T-helper 1 cell (primary cell): ENCODE data around the gene LENG8.
"Not testable (repeated sequence)": the region's sequence is repeated elsewhere in the genome, so short reads cannot be mapped to it uniquely, and the experiment has no call there.

Source experiments
- DNase-seq, 5 donors: peaks; one replicate each; pipeline ENCODE4 v3.0.0-alpha.2; 2012 to 2020

LENG8 gene

DNA sequence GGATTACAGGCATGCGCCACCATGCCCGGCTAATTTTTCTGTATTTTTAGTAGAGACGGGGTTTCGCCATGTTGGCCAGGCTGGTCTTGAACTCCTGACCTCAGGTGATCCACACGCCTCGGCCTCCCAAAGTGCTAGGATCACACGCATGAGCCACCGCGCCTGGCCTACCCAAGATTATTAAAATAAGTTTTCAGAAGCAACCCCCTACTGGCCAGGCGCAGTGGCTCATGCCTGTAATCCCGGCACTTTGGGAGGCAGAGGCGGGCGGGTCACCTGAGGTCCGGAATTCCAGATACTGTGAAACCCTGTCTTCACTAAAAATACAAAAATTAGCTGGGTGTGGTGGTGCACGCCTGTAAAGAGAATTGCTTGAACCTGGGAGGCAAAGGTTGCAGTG lies 2.6 kb upstream of the LENG8 start:
- DNase-seq: not testable (repeated sequence)

- DNase-seq: peak in 2 of 5 donors; percentile 25 to 34
These were observed 792 bp upstream of the LENG8 start for GRCh38 chr19:54448040-54448773.

GRCh38 chr19:54449701-54450069 lies 686 bp downstream of the LENG8 start:
- DNase-seq: no peak

DNA sequence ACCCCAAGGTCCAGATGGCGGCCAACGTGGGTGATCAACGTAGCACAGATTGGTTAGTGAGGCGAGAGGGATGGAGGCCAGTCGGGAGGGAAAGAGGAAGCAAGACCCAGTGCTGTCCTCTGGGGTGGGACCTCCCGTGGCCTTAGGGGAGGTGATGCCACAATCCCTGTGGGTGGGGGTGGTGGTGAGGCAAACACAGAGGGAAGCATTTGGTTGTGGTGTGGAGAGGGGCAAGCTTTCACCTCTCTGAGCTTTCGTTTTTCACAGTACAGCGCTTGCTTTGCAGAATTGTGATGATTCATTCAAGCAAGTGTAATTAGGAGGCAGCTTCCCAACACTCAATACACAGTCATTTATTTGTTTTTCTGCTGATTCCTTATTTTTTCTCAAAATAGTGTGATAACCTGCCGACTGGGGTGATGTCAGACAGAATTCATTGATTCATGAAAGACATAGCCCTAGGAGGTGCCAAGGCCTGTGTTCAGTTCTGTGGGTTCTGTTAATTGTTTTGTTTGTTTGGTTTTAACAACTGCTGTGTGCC lies 2.4 kb downstream of the LENG8 start:
- DNase-seq: no peak

DNA sequence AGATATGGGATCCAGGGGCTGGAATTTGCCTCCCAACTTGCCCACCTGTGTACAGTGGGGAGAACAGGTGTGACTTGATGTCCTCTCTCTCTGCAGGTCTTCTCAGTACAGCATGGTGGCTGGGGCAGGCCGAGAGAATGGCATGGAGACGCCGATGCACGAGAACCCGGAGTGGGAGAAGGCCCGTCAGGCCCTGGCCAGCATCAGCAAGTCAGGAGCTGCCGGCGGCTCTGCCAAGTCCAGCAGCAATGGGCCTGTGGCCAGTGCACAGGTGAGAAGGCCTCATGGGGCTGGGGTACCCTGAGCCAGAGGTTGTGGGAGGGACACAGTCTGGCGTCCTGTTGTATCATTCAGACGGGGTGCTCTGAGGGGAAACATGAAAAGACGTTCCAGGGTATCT lies 3.0 kb downstream of the LENG8 start:
- no peak for DNase-seq

DNA sequence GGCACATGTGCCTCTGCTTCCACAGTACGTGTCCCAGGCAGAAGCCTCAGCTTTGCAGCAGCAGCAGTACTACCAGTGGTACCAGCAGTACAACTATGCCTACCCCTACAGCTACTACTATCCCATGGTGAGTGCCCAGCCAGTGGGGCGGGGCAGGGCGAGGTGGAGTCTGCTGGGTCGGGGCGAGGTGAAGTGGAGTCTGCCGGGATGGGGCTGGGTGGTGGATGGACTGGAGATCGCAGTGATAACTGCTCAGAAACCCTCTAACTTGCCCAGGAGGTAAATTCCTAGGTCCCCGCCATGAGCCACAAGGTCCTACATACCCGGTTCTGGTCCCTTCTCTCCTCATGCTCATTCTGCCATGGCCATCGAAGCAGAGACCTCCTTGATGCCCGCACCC lies 3.6 kb downstream of the LENG8 start:
- no peak for DNase-seq

GRCh38 chr19:54453921-54454780 lies 5.2 kb downstream of the LENG8 start:
- DNase-seq: no peak

DNA sequence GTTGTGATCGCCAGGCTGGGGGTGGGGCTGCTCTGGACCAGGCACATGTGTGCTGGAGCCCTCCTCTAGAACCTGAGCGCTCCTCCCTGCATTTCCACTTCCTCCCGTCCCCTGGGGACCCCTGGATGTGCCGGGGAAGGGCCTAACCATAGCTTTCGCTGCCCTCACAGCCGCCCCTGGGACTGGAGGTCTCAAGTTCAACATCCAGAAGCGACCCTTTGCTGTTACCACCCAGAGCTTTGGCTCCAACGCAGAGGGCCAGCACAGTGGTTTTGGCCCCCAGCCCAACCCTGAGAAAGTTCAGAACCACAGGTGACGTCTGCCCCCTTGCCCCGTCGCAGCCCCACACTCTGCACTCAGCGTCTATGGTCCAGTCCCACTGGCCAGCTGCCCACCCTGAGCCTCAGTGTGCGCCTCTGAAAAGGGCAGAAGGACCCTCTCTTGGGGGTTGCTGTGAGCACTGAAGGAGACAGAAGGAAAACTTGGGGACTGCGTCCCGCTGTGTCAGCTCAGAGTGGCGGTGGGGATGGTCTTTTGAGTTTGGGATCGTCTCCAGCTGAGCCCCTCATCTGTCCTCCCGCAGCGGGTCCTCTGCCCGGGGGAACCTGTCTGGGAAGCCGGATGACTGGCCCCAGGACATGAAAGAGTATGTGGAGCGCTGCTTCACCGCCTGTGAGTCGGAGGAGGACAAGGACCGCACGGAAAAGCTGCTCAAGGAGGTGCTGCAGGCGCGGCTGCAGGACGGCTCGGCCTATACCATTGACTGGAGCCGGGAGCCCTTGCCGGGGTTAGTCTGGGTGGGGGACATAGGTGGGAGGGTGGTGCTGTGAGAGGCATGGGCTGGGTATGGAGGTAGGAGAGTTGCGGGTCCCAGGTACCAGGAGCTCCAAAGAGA lies 6.0 kb downstream of the LENG8 start:
- DNase-seq: no peak

DNA sequence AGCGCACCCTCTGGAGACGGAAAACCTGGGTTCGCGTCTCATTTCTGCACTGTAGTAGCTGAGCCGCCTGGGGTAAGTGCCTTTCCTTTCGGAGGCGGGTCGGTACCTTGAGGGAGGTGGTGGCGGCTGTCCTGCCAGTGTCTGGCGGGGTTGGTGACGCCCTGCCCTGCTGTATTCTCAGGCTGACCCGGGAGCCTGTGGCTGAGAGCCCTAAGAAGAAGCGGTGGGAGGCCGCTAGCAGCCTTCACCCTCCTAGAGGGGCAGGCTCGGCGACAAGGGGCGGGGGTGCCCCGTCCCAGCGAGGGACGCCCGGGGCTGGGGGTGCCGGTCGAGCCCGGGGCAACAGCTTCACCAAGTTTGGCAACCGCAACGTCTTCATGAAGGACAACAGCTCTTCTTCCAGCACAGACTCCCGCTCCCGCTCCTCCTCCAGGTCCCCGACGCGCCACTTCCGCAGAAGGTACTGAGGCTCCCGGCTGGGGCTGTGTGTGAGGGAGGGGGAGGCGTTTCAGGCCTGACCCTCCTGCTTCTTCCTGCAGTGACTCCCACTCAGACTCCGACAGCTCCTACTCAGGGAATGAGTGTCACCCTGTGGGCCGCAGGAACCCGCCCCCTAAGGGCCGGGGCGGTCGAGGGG lies 6.9 kb downstream of the LENG8 start:
- DNase-seq: no peak

- DNase-seq: no peak
These were observed 7.7 kb downstream of the LENG8 start for GRCh38 chr19:54456423-54457373.

- no peak for DNase-seq
These were observed 9.0 kb downstream of the LENG8 start for GRCh38 chr19:54457773-54458647.

DNA sequence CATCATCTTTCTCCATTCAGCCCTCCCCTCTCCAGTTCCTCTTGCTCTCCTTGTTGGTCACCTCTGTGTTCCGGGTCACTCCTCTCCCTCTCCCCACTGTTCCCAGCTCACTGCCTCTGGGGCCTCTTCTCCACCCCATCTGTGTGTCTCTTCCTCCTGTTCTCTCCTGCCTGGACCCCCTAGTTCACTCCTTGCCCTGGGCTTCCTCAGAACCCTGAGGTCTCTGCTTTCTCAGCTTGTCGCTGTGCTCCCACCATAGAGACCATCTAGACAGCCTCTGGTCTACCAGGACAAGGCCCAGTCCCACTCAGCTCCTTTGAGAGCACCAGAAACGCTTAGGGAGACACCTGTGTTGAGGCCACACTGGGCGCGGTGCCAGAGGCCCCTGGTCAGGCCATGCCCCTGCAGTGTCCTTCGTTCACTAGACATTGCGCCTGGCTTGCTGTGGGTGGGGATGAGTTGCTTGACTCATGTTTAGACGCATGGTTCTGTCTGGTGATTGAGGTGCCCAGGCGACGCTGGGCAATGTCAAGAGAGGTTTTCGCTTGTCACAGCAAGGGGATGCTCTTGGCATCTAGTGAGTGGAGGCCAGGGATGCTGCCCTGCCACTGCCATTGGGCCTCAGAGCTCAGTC lies 9.8 kb downstream of the LENG8 start:
- no peak for DNase-seq

- DNase-seq: no peak
These were observed 10.6 kb downstream of the LENG8 start for GRCh38 chr19:54459282-54460229.

DNA sequence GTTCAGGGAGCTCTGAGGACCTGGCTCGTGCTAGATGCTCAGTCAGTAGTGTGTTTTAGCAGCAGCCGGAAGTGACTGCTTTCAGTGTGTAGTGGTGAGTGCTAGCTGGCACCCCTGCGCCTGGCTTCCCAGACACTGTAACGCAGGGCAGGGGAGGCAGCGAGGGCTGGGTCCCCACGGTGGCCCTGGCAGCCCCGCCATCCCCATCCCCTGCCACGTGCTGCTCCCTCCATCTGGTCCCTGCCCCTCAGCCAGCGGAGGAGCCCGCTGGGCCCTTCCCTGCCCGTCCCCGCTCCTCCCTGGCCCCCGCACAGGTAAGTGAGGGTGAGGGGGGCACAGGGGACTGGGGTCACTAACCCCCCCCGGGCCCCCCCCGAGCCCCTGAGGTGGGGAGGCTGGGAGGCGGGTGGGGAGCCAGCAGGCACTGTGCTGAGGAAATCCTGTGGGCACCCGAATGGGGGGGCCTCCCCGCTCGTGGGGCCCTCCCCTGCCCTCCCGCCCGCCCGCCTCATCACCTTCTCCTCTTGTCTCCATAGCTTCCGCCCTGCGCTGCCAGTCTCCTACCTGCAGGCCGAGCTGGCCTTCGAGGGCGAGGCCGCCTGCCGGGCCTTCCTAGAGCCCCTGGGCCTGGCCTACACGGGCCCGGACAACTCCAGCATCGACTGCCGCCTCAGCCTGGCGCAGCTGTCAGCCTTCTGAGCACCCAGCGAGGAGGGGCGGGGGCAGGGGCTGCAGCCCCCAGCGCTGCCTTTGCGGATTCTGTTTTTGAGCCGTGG lies 11.4 kb downstream of the LENG8 start:
- DNase-seq: no peak

GRCh38 chr19:54461210-54461609 lies 12.2 kb downstream of the LENG8 start:
- DNase-seq: no peak

GRCh38 chr19:54461613-54462012 lies 12.6 kb downstream of the LENG8 start:
- no peak for DNase-seq

DNA sequence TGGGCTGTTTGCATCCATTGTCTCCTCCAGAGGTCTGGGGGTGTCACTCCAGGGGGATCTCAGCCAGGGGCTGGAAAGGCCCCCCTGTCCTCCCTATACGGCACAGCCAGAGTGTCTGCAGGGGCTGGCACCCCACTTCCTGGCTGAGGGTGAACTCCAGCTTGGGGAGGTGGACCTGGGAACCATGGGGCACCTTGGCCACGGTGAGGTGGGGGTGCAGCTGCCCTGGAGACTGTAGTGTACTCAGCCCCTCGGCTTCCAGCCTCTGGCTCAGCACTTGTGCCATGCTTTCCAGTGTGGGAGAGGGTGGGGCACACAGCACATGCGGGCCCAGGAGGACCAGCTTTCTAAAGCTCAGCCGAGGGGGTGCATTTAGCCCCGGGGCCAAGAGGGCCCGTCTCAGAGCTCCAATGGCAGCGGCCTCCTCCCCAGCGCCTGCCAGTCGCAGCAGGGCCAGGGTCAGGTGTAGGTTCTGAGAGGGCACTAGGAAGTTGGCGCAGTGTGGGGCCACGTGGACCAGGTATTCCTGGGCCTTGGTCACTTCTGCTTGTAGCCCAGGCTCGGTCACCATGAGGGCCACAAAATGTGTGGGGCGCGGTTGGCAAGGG lies 13.2 kb downstream of the LENG8 start:
- DNase-seq: no peak
